Ishikawa (cell line): Measurements from ENCODE around the gene SPSB4.

Source experiments
- CEBPB ChIP-seq: IDR thresholded peaks from 2 replicates; pipeline ENCODE4 v1.6.1; 2012
- CREB1 ChIP-seq: IDR thresholded peaks from 2 replicates; pipeline ENCODE4 v1.6.1; 2012; ENCODE audit warnings: low read depth
- EGR1 ChIP-seq: IDR thresholded peaks from 2 replicates; pipeline ENCODE4 v1.6.1; 2012
- EP300 ChIP-seq: IDR thresholded peaks from 2 replicates; pipeline ENCODE4 v1.6.1; 2012; ENCODE audit warnings: borderline replicate concordance
- FOXM1 ChIP-seq: IDR thresholded peaks from 2 replicates; pipeline ENCODE4 v1.6.1; 2012; ENCODE audit warnings: low read depth, borderline replicate concordance
- NFIC ChIP-seq: IDR thresholded peaks from 2 replicates; pipeline ENCODE4 v1.6.1; 2012
- RAD21 ChIP-seq: IDR thresholded peaks from 2 replicates; pipeline ENCODE4 v1.6.1; 2012; ENCODE audit warnings: low read depth
- TAF1 ChIP-seq: IDR thresholded peaks from 2 replicates; pipeline ENCODE4 v1.6.1; 2012; ENCODE audit warnings: low read depth, mild to moderate bottlenecking
- TCF12 ChIP-seq: IDR thresholded peaks from 2 replicates; pipeline ENCODE4 v1.6.1; 2012; ENCODE audit warnings: low read depth
- TEAD4 ChIP-seq: IDR thresholded peaks from 2 replicates; pipeline ENCODE4 v1.6.1; 2012
- YY1 ChIP-seq: IDR thresholded peaks from 2 replicates; pipeline ENCODE4 v1.6.1; 2012; ENCODE audit warnings: low read depth
- ZBTB7A ChIP-seq: IDR thresholded peaks from 2 replicates; pipeline ENCODE4 v1.6.1; 2012; ENCODE audit warnings: low read depth
- TF ChIP-seq, protein P1 (sequence below): IDR thresholded peaks from 2 replicates; pipeline ENCODE4 v1.6.1; 2012
- TF ChIP-seq, protein P2 (sequence below): IDR thresholded peaks from 2 replicates; pipeline ENCODE4 v1.6.1; 2012
- TF ChIP-seq, protein P3 (sequence below): IDR thresholded peaks from 2 replicates; pipeline ENCODE4 v1.6.1; 2012; ENCODE audit warnings: low read depth, mild to moderate bottlenecking

SPSB4 gene

DNA sequence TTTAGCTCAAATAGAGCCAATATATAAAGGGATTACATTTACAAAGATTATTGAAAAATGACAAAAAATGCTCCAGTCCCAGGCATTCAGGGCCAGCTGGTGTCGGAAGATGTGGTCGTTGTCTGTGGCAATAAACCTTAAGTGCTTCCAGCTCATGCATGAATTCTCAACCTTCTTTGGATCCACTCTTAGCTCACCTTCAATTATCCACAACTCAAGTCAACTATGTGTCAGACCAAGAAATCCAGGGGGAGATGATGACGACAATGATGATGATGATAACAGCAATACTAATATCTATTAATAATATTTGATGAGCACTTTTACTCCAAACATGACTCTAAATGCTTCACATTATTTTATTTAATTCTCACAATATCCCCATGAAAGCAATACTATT lies 126.9 kb downstream of the SPSB4 start:
- TF ChIP-seq TCF12 = no peak
- no peak for TF ChIP-seq RAD21
- no peak for TF ChIP-seq ZBTB7A
- no peak for TF ChIP-seq YY1
- no peak for TF ChIP-seq CREB1
- TF ChIP-seq, protein P1, sequence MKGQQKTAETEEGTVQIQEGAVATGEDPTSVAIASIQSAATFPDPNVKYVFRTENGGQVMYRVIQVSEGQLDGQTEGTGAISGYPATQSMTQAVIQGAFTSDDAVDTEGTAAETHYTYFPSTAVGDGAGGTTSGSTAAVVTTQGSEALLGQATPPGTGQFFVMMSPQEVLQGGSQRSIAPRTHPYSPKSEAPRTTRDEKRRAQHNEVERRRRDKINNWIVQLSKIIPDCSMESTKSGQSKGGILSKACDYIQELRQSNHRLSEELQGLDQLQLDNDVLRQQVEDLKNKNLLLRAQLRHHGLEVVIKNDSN = no peak
- no peak for TF ChIP-seq TEAD4
- no peak for TF ChIP-seq CEBPB
- TF ChIP-seq, protein P2, sequence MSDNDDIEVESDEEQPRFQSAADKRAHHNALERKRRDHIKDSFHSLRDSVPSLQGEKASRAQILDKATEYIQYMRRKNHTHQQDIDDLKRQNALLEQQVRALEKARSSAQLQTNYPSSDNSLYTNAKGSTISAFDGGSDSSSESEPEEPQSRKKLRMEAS = no peak
- no peak for TF ChIP-seq NFIC
- TF ChIP-seq TAF1 = no peak
- TF ChIP-seq FOXM1 = no peak

DNA sequence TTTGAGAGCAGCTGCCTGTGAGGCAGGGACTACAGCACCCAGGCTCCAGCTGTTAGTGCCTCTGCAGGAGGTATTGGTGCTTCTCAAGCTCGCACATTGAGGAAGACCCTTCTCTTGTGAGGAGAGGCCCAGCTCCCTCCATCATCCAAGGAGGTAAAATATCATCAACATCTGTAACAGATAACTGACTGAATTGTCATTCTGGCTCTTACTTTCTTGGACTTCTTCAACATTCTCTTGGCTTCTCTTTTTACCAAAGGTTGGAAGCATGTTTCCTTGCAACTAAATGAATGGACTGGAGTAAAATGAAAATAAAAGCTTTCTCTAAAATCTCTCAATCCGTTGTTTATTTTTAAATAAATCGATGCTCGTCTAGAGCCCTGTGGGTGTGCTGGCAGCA lies 127.4 kb downstream of the SPSB4 start:
- TF ChIP-seq FOXM1 = no peak
- TF ChIP-seq CREB1 = no peak
- no peak for TF ChIP-seq TEAD4
- TF ChIP-seq, protein P3, sequence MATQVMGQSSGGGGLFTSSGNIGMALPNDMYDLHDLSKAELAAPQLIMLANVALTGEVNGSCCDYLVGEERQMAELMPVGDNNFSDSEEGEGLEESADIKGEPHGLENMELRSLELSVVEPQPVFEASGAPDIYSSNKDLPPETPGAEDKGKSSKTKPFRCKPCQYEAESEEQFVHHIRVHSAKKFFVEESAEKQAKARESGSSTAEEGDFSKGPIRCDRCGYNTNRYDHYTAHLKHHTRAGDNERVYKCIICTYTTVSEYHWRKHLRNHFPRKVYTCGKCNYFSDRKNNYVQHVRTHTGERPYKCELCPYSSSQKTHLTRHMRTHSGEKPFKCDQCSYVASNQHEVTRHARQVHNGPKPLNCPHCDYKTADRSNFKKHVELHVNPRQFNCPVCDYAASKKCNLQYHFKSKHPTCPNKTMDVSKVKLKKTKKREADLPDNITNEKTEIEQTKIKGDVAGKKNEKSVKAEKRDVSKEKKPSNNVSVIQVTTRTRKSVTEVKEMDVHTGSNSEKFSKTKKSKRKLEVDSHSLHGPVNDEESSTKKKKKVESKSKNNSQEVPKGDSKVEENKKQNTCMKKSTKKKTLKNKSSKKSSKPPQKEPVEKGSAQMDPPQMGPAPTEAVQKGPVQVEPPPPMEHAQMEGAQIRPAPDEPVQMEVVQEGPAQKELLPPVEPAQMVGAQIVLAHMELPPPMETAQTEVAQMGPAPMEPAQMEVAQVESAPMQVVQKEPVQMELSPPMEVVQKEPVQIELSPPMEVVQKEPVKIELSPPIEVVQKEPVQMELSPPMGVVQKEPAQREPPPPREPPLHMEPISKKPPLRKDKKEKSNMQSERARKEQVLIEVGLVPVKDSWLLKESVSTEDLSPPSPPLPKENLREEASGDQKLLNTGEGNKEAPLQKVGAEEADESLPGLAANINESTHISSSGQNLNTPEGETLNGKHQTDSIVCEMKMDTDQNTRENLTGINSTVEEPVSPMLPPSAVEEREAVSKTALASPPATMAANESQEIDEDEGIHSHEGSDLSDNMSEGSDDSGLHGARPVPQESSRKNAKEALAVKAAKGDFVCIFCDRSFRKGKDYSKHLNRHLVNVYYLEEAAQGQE = no peak
- no peak for TF ChIP-seq RAD21
- TF ChIP-seq EGR1 = no peak
- no peak for TF ChIP-seq NFIC
- no peak for TF ChIP-seq EP300
- no peak for TF ChIP-seq YY1
- no peak for TF ChIP-seq CEBPB
- no peak for TF ChIP-seq ZBTB7A

DNA sequence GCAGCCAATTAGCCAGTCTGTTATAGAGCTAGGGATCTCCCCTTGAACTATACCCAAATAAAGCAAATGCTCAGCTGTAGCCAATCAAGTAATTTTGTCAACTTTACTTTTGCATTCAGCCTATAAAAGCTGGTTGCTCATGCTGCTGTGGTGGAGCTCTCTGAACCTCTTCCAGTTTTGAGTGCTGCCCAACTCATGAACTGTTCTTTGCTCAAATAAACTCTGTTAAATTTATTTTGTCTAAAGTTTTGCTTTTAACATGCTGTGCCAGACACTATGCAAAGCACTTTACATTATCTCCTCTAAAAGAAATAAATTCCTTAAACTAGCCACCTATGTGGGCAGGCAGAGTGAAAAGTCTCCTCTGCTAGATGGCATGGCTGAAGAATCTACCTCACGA lies 128.8 kb downstream of the SPSB4 start:
- TF ChIP-seq NFIC (no peak), TAF1 (no peak), EP300 (no peak), FOXM1 (no peak), CEBPB (no peak), TCF12 (no peak), YY1 (no peak), RAD21 (no peak), EGR1 (no peak), ZBTB7A (no peak), TEAD4 (no peak), CREB1 (no peak)
- TF ChIP-seq, protein P3 = no peak
- TF ChIP-seq, protein P2 = no peak
- TF ChIP-seq, protein P1 = no peak

DNA sequence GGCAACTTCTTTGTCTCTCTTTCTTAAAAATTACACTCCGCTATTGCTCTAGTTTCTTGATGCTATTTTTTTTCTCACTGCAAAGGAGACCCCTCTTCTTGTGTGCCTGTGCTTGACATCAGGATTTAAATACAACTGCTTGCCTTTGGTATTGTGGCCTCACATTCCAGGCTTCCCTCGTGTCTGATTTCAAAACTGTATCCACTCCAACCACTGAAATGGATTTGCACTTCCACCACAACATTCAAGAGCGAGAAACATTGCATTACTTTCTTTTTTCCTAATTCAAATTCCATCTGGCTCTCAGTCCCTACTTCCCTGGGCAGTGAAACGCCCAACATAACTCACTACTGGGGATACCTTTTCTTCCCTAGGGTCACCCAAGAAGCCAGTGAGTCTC lies 130.0 kb downstream of the SPSB4 start:
- TF ChIP-seq, protein P1 = no peak
- TF ChIP-seq, protein P3 = no peak
- no peak for TF ChIP-seq NFIC
